Transverse colon (tissue), 4 donors: ENCODE data around the gene SLC38A3.

Source experiments
- EP300 ChIP-seq: sonication (generic); formaldehyde crosslinking; IDR thresholded peaks from one replicate; pipeline ENCODE4 v1.6.1; 2017; ENCODE audit warnings: antibody characterized with exemption, low read depth
- POLR2A ChIP-seq: fragments of 450-650 bp; IDR thresholded peaks from one replicate; pipeline ENCODE4 v1.6.1; 2016; ENCODE audit warnings: antibody characterized with exemption, mild to moderate bottlenecking, moderate library complexity
- POLR2AphosphoS5 ChIP-seq, 3 donors: sonication (generic); formaldehyde crosslinking; IDR thresholded peaks; one replicate each; pipeline ENCODE4 v1.6.1; 2016; ENCODE audit warnings: antibody characterized with exemption in 3 of 3
- TF ChIP-seq, protein P1 (sequence below), 5 experiments: fragments of 200-600 bp in 3 of 5; fragments of 450-650 bp in 2 of 5; sonication (generic) in 3 of 5; IDR thresholded peaks; 1 replicate in 2 of 5; 2 replicates in 3 of 5; pipeline ENCODE4 v1.5.1; 2016 to 2017; ENCODE audit warnings: antibody characterized with exemption in 5 of 5, inconsistent platforms in 3 of 5, mild to moderate bottlenecking in 2 of 5, moderate library complexity in 1 of 5

DNA sequence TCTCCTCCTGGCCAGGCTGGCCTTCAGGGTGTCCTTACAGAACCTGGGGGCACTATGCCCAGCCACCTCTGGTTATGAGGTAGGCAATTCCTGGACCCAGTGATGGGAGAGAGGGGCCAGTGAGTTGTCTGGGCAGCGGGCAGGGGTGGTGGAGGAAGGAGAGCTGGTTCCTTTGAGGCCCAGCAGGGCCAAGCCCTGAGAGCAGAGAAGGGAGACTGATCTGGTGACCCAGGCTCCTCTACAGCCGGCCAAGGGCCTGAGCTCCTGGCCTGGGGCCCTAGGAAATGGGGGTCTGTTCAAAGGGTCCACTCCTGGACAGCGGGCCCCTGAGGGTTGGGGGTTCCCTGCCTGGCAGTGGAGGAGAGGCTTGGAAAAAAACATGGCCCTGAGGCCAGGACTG, 7.9 kb downstream of the SLC38A3 start:
- TF ChIP-seq, protein P1, sequence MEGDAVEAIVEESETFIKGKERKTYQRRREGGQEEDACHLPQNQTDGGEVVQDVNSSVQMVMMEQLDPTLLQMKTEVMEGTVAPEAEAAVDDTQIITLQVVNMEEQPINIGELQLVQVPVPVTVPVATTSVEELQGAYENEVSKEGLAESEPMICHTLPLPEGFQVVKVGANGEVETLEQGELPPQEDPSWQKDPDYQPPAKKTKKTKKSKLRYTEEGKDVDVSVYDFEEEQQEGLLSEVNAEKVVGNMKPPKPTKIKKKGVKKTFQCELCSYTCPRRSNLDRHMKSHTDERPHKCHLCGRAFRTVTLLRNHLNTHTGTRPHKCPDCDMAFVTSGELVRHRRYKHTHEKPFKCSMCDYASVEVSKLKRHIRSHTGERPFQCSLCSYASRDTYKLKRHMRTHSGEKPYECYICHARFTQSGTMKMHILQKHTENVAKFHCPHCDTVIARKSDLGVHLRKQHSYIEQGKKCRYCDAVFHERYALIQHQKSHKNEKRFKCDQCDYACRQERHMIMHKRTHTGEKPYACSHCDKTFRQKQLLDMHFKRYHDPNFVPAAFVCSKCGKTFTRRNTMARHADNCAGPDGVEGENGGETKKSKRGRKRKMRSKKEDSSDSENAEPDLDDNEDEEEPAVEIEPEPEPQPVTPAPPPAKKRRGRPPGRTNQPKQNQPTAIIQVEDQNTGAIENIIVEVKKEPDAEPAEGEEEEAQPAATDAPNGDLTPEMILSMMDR (IDR thresholded peaks at IDR 0.05), result no peak
- TF ChIP-seq POLR2A, result no peak
- TF ChIP-seq EP300, result no peak
- no peak for TF ChIP-seq POLR2AphosphoS5 (IDR thresholded peaks at IDR 0.05)
